GM12872 (cell line): ENCODE measurements around the gene CCDC13.

Source experiments
- TF ChIP-seq, protein P1 (sequence below): IDR thresholded peaks from 3 replicates; pipeline ENCODE4 v1.5.1; 2011; ENCODE audit warnings: low read depth, mild to moderate bottlenecking, low read length, moderate library complexity; ENCODE audit not compliant: insufficient read depth

The CCDC13 gene

GRCh38 chr3:42802876-42803413 is 29.9 kb upstream of the CCDC13 start:
- TF ChIP-seq, protein P1, sequence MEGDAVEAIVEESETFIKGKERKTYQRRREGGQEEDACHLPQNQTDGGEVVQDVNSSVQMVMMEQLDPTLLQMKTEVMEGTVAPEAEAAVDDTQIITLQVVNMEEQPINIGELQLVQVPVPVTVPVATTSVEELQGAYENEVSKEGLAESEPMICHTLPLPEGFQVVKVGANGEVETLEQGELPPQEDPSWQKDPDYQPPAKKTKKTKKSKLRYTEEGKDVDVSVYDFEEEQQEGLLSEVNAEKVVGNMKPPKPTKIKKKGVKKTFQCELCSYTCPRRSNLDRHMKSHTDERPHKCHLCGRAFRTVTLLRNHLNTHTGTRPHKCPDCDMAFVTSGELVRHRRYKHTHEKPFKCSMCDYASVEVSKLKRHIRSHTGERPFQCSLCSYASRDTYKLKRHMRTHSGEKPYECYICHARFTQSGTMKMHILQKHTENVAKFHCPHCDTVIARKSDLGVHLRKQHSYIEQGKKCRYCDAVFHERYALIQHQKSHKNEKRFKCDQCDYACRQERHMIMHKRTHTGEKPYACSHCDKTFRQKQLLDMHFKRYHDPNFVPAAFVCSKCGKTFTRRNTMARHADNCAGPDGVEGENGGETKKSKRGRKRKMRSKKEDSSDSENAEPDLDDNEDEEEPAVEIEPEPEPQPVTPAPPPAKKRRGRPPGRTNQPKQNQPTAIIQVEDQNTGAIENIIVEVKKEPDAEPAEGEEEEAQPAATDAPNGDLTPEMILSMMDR: no peak

DNA sequence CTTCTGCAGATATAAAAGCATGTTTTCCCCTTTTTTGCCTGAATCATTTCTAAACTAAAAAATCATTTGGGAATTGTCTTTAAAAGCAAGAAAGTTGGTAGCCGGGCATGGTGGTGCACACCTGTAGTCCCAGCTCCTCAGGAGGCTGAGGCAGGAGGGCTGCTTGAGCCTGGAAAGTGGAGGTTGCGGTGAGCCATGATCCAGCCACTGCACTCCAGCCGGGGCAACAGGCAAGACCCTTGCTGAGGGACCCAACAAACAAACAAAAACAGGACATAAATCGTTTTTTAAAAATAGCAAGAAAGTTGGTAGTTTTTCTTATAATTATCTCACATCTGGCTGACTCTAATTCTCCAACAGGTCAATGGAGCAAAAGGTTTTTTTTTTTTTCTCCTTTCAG is 28.7 kb upstream of the CCDC13 start:
- TF ChIP-seq, protein P1: no peak

- TF ChIP-seq, protein P1: no peak
Observed at GRCh38 chr3:42801048-42801620, 28.1 kb upstream of the CCDC13 start.

DNA sequence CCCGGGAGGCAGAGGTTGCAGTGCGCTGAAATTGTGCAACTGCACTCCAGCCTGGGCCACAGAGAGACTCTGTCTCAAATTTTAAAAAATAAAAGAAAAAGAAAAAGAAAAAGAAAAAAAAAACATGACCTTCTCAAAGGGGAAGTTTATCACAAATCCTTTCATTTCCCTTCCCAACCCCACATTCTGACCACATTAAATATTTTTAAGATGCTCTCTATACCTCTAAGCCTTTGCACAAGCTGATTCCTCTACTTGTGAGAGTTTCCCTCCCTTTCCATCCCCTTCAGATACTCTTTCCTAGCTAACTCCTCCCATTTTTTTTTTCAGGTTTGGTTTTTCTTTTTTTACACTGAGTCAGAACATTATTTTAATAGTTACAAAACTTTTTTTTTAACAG is 27.2 kb upstream of the CCDC13 start:
- TF ChIP-seq, protein P1: no peak

- TF ChIP-seq, protein P1: no peak
Observed at GRCh38 chr3:42799376-42799775, 26.3 kb upstream of the CCDC13 start.

DNA sequence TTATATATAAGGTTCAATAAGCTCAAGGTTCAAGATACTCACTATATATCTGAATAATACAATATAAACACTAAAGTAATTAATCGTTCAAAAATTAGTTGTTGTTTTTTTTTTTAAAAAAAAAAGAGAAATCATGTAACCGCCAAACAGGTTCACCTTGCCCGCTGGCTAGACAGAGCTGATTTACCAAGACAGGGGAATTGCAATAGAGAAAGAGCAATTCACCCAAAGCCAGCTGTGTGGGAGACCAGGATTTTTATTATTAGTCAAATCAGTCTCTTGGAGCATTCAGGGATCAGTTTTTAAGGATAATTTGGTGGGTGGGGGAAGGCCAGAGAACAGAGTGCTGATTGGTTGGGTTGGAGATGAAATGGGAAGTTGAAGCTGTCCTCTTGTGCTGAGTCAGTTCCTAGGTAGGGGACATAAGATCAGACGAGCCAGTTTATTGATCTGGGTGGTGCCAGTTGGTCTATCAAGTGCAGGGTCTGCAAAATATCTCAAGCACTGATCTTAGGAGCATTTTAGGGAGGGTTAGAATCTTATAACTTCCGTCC is 23.4 kb upstream of the CCDC13 start:
- TF ChIP-seq, protein P1: no peak

DNA sequence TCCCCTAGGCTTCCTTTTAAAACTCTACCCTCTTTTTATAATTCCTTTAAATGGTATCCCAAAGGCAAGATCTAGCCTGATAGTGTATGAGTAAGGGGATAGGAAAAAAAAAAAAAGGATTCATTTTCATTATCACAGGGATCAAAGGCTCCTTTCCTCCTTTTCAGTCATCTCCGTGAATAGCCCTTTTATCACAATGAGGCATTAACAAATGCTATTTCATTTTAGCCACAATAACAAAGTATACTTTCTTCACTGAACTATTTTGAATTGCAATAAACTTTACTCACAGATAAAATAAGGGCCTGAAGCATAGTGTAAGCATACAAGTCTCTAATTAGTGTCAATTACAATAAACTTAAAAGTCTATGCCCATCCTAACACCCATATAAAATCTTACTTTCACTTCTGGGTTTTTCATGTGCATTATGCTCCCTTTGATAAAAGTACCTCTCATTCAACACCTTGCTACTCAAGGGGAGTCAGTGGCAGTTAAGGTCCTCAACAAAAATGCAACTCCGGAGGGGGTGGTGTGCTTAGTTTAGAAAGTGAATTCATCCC is 22.6 kb upstream of the CCDC13 start:
- TF ChIP-seq, protein P1: no peak
